SK-N-SH (cell line): ENCODE results near the gene TBRG1. TPM values are rescaled to one million over a fixed set of nuclear protein-coding genes. Genes with fewer than 3 reads are reported as not detected.

Experiments used
- CTCF ChIA-PET: fragments of 300-600, 350-600 bp; formaldehyde crosslinking; extraction: SDS; loops from one replicate; lab custom pipeline; 2021; lab: Yijun Ruan, JAX
- POLR2A ChIA-PET: fragments of 350-600 bp; sonication (Branson Sonifier 250); formaldehyde crosslinking; extraction: SDS; loops from one replicate; lab custom pipeline; 2020; ENCODE audit warnings: antibody characterized with exemption, inconsistent platforms; lab: Yijun Ruan, JAX
- DNase-seq: peaks from one replicate; pipeline ENCODE4 v3.0.0; 2012
- H2AFZ ChIP-seq: fragments of 200-600 bp; sonication (generic); 2 replicates; pipeline ENCODE4 v1.8.1; 2016; ENCODE audit warnings: antibody characterized with exemption, mild to moderate bottlenecking, low read depth
- H3F3A ChIP-seq: fragments of 200-600 bp; sonication (generic); replicated peaks from 2 replicates; pipeline ENCODE3; 2016; ENCODE audit warnings: antibody characterized with exemption, mild to moderate bottlenecking; ENCODE audit not compliant: insufficient read depth
- H3K27ac ChIP-seq, 2 experiments: fragments of 200-500 bp in 1 of 2; fragments of 200-600 bp in 1 of 2; sonication (Bioruptor generic) in 1 of 2; sonication (generic), shearing (Covaris generic) in 1 of 2; 2 replicates each; pipeline versions ENCODE4 v1.5.1 to v1.6.1; 2014 to 2016; ENCODE audit warnings: low read depth in 2 of 2, inconsistent platforms in 1 of 2, low read length in 1 of 2, mild to moderate bottlenecking in 1 of 2, mixed read lengths in 1 of 2
- H3K27me3 ChIP-seq: fragments of 200-600 bp; sonication (generic), shearing (Covaris generic); 2 replicates; pipeline ENCODE4 v1.6.1; 2016; ENCODE audit warnings: mixed run types; ENCODE audit not compliant: insufficient read depth
- H3K36me3 ChIP-seq, 2 experiments: fragments of 200-500 bp in 1 of 2; fragments of 200-600 bp in 1 of 2; sonication (Bioruptor generic) in 1 of 2; sonication (generic) in 1 of 2; replicated peaks in 1 of 2; 2 replicates each; pipeline versions ENCODE3 to v1.5.1; 2014 to 2016; ENCODE audit warnings: low read length in 1 of 2, mild to moderate bottlenecking in 1 of 2; ENCODE audit not compliant: insufficient read depth in 2 of 2, control insufficient read depth in 1 of 2
- H3K4me1 ChIP-seq, 2 experiments: fragments of 200-500 bp in 1 of 2; fragments of 200-600 bp in 1 of 2; sonication (Bioruptor generic) in 1 of 2; sonication (generic), shearing (Covaris generic) in 1 of 2; 2 replicates each; pipeline versions ENCODE4 v1.5.1 to v1.6.1; 2014 to 2016; ENCODE audit warnings: low read depth in 1 of 2, low read length in 1 of 2, mixed run types in 1 of 2; ENCODE audit not compliant: insufficient read depth in 2 of 2, control insufficient read depth in 1 of 2
- H3K4me2 ChIP-seq: fragments of 200-600 bp; sonication (generic), shearing (Covaris generic); 2 replicates; pipeline ENCODE4 v1.6.1; 2017; ENCODE audit warnings: mixed run types
- H3K4me3 ChIP-seq, 2 experiments: fragments of 200-500 bp in 1 of 2; fragments of 200-600 bp in 1 of 2; sonication (Bioruptor generic) in 1 of 2; sonication (generic), shearing (Covaris generic) in 1 of 2; 2 replicates each; pipeline versions ENCODE4 v1.5.1 to v1.8.1; 2014 to 2016; ENCODE audit warnings: low read depth in 2 of 2, inconsistent platforms in 1 of 2, low read length in 1 of 2, mild to moderate bottlenecking in 1 of 2, mixed read lengths in 1 of 2, moderate library complexity in 1 of 2
- H3K79me2 ChIP-seq: fragments of 200-600 bp; sonication (generic); 2 replicates; pipeline ENCODE4 v1.8.1; 2017; ENCODE audit warnings: mild to moderate bottlenecking; ENCODE audit not compliant: insufficient read depth
- H3K9ac ChIP-seq: fragments of 200-600 bp; sonication (generic); 2 replicates; pipeline ENCODE4 v1.6.1; 2017; ENCODE audit warnings: mixed run types
- H3K9me2 ChIP-seq: fragments of 200-600 bp; sonication (generic); 2 replicates; pipeline ENCODE4 v1.6.1; 2017; ENCODE audit warnings: mixed run types
- H3K9me3 ChIP-seq: fragments of 200-600 bp; sonication (generic); 2 replicates; pipeline ENCODE4 v1.6.1; 2017; ENCODE audit warnings: mixed run types, mild to moderate bottlenecking, moderate library complexity
- H4K20me1 ChIP-seq: fragments of 200-600 bp; sonication (generic); 2 replicates; pipeline ENCODE4 v1.6.1; 2017; ENCODE audit warnings: mild to moderate bottlenecking, mixed run types; ENCODE audit not compliant: insufficient read depth
- CHD2 ChIP-seq: fragments of 150-350 bp; IDR thresholded peaks from 2 replicates; pipeline ENCODE4 v1.6.1; 2018; ENCODE audit warnings: low read length; ENCODE audit not compliant: partially characterized antibody
- ELF1 ChIP-seq: IDR thresholded peaks from 2 replicates; pipeline ENCODE4 v1.4.0; 2012
- EZH2phosphoT487 ChIP-seq: fragments of 200-600 bp; sonication (generic); IDR thresholded peaks from 2 replicates; pipeline ENCODE4 v1.6.1; 2017; ENCODE audit warnings: low read depth, mixed run types, mild to moderate bottlenecking, antibody characterized with exemption, moderate library complexity, borderline replicate concordance
- FOXM1 ChIP-seq: IDR thresholded peaks from 2 replicates; pipeline ENCODE4 v1.4.0; 2012; ENCODE audit warnings: low read depth, mild to moderate bottlenecking
- IRF3 ChIP-seq: fragments of 150-350 bp; IDR thresholded peaks from 2 replicates; pipeline ENCODE4 v1.6.1; 2016; ENCODE audit warnings: mild to moderate bottlenecking, low read depth, low read length
- MXI1 ChIP-seq: IDR thresholded peaks from 2 replicates; pipeline ENCODE4 v1.6.1; 2012; ENCODE audit warnings: mild to moderate bottlenecking, low read depth, low read length, improper control_type of control experiment
- NRF1 ChIP-seq: IDR thresholded peaks from 2 replicates; pipeline ENCODE4 v1.6.1; 2012; ENCODE audit warnings: low read depth, mild to moderate bottlenecking, low read length
- RAD21 ChIP-seq: IDR thresholded peaks from 2 replicates; pipeline ENCODE4 v1.6.1; 2012; ENCODE audit warnings: mild to moderate bottlenecking, low read length
- RCOR1 ChIP-seq: fragments of 150-350 bp; IDR thresholded peaks from 2 replicates; pipeline ENCODE4 v1.6.1; 2017; ENCODE audit warnings: antibody characterized with exemption, low read length
- REST ChIP-seq: IDR thresholded peaks from 2 replicates; pipeline ENCODE4 v1.6.1; 2012; ENCODE audit warnings: mild to moderate bottlenecking, low read depth, low read length, moderate library complexity
- RFX5 ChIP-seq: IDR thresholded peaks from 2 replicates; pipeline ENCODE4 v1.6.1; 2012; ENCODE audit warnings: mild to moderate bottlenecking, improper control_type of control experiment, low read length
- TEAD4 ChIP-seq: IDR thresholded peaks from 2 replicates; pipeline ENCODE4 v1.4.0; 2012; ENCODE audit warnings: mild to moderate bottlenecking, borderline replicate concordance; ENCODE audit not compliant: insufficient read depth
- USF2 ChIP-seq: fragments of 150-350 bp; IDR thresholded peaks from 2 replicates; pipeline ENCODE4 v1.6.1; 2017; ENCODE audit warnings: antibody characterized with exemption, low read length, low read depth, borderline replicate concordance
- WGBS: methylation state at CpG from one replicate; pipeline ENCODE4 v1.1.6; 2017; ENCODE audit warnings: low lambda C conversion rate; 5-methylcytosine and 5-hydroxymethylcytosine counted together
- polyA plus RNA-seq, 3 experiments: library from polyadenylated mRNA; depleted of rRNA; stranded (reverse); fragments of >200 nt; gene quantifications; 2 replicates each; pipeline ENCODE4 v1.2.3, GENCODE V29; 2012
- TF ChIP-seq, protein P1 (sequence below): fragments of 200-600 bp; sonication (generic); IDR thresholded peaks from 2 replicates; pipeline ENCODE4 v1.6.1; 2017; ENCODE audit warnings: antibody characterized with exemption, mild to moderate bottlenecking, moderate library complexity

Gene TBRG1
- polyA plus RNA-seq, 1 of the 3 experiments (the other 2 are of a cell fraction), result 22.0 TPM

DNA sequence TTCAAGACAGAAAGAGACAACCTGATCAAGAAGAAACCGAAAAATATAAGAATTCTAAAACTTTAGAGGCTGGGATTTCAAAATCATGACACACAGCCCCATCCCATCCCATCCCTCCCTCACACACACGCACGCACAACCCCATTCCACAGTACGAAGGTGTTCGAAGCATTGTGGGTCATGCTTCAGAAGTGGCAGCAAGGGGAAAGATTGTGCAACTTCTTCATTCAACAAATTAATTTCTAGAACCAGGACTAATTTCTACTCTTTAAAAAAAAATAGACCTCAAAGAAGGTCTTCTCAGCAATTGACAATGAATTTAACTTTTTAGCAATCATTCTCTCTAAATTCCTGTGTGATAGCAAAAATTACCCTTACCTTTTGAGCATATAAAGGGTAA is 51.9 kb downstream of the TBRG1 start:
- Histone ChIP-seq H3K4me3 (peak overlapping the region; percentile 87 to 89), H3K36me3 (peaks cover 0 to 4% of the 10 kb centered on the region in 2 experiments), H3K9me3 (no peaks in the 10 kb centered on the region), H3K27me3 (no peaks in the 10 kb centered on the region), H3K79me2 (no peaks in the 10 kb centered on the region), H3K4me1 (peaks cover 0 to 11% of the 10 kb centered on the region in 2 experiments; a peak in 1 of 4 replicates)
- ChIA-PET POLR2A (no interaction called here), CTCF (interaction anchor here (1.7 to 6.5 kb wide), 4 partner anchors 95 to 163 kb away, joined by 5 to 70 read pairs (median 8); no protein-coding TSS in a partner anchor)
- no peak for DNase-seq
- TF ChIP-seq IRF3 (no peak), EZH2phosphoT487 (no peak), USF2 (no peak), FOXM1 (no peak), RFX5 (no peak), CHD2 (no peak), ELF1 (no peak), RAD21 (no peak), NRF1 (no peak), REST (no peak), TEAD4 (no peak), MXI1 (no peak), RCOR1 (no peak)
- TF ChIP-seq, protein P1, sequence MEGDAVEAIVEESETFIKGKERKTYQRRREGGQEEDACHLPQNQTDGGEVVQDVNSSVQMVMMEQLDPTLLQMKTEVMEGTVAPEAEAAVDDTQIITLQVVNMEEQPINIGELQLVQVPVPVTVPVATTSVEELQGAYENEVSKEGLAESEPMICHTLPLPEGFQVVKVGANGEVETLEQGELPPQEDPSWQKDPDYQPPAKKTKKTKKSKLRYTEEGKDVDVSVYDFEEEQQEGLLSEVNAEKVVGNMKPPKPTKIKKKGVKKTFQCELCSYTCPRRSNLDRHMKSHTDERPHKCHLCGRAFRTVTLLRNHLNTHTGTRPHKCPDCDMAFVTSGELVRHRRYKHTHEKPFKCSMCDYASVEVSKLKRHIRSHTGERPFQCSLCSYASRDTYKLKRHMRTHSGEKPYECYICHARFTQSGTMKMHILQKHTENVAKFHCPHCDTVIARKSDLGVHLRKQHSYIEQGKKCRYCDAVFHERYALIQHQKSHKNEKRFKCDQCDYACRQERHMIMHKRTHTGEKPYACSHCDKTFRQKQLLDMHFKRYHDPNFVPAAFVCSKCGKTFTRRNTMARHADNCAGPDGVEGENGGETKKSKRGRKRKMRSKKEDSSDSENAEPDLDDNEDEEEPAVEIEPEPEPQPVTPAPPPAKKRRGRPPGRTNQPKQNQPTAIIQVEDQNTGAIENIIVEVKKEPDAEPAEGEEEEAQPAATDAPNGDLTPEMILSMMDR, result no peak
- TF ChIP-seq, all 33 proteins: peak for 0
- WGBS, result 75% methylated on average over 5 of the region's 5 CpGs
- no peaks in the 10 kb centered on the region for H3K9me2 ChIP-seq
- peak overlapping the region; percentile 96; the same call in 1 of the 2 replicates for H2AFZ ChIP-seq
- H3K4me2 ChIP-seq, result peak overlapping the region; percentile 81
- peak overlapping the region; percentile 89 for H3K9ac ChIP-seq
- H3K27ac ChIP-seq, result peak overlapping the region; percentile 87 to 88
- H3F3A ChIP-seq, result peaks cover 4% of the 10 kb centered on the region
- no peaks in the 10 kb centered on the region for H4K20me1 ChIP-seq
